H9 (cell line): ENCODE data around the gene OR2S2. TPM values are rescaled to one million over a fixed set of nuclear protein-coding genes. Genes with fewer than 3 reads are reported as not detected.

Source experiments
- DNase-seq: peaks from one replicate; pipeline ENCODE4 v3.0.0-alpha.2; 2017
- H2AFZ ChIP-seq: one replicate; pipeline ENCODE4 v1.6.1; 2013; ENCODE audit warnings: mild to moderate bottlenecking, low read length, control low read depth, moderate library complexity
- H2AK5ac ChIP-seq: 2 replicates; pipeline ENCODE4 v1.6.1; 2013; ENCODE audit warnings: low read length, control low read depth, mixed read lengths; ENCODE audit not compliant: insufficient read length
- H2BK120ac ChIP-seq: one replicate; pipeline ENCODE4 v1.6.1; 2013; ENCODE audit warnings: low read depth, mild to moderate bottlenecking, low read length, control low read depth, inconsistent platforms; ENCODE audit not compliant: poor library complexity, severe bottlenecking
- H2BK12ac ChIP-seq: 2 replicates; pipeline ENCODE4 v1.6.1; 2013; ENCODE audit warnings: low read length, control low read depth, mixed read lengths, low read depth; ENCODE audit not compliant: insufficient read length
- H2BK15ac ChIP-seq: 2 replicates; pipeline ENCODE4 v1.6.1; 2013; ENCODE audit warnings: low read depth, low read length, control low read depth
- H2BK20ac ChIP-seq: one replicate; pipeline ENCODE4 v1.6.1; 2013; ENCODE audit warnings: low read depth, mild to moderate bottlenecking, low read length, control low read depth, inconsistent platforms; ENCODE audit not compliant: poor library complexity, severe bottlenecking
- H2BK5ac ChIP-seq: 2 replicates; pipeline ENCODE4 v1.6.1; 2013; ENCODE audit warnings: low read length, control low read depth, mixed read lengths; ENCODE audit not compliant: insufficient read length
- H3K14ac ChIP-seq: 2 replicates; pipeline ENCODE4 v1.6.1; 2013; ENCODE audit warnings: low read length, control low read depth; ENCODE audit not compliant: insufficient read depth
- H3K18ac ChIP-seq: 2 replicates; pipeline ENCODE4 v1.6.1; 2013; ENCODE audit warnings: low read depth, mild to moderate bottlenecking, mixed read lengths, low read length, control low read depth; ENCODE audit not compliant: insufficient read length
- H3K23ac ChIP-seq: 2 replicates; pipeline ENCODE4 v1.6.1; 2013; ENCODE audit warnings: low read length, control low read depth, mixed read lengths, low read depth; ENCODE audit not compliant: insufficient read length
- H3K23me2 ChIP-seq: 2 replicates; pipeline ENCODE4 v1.6.1; 2013; ENCODE audit warnings: low read depth, mild to moderate bottlenecking, mixed read lengths, low read length, control low read depth; ENCODE audit not compliant: insufficient read length, poor library complexity, severe bottlenecking
- H3K27ac ChIP-seq: 2 replicates; pipeline ENCODE4 v1.5.1; 2013; ENCODE audit warnings: low read length, control low read depth, mixed read lengths, low read depth; ENCODE audit not compliant: insufficient read length
- H3K27me3 ChIP-seq: 2 replicates; pipeline ENCODE4 v1.6.1; 2013; ENCODE audit warnings: low read length, control low read depth, inconsistent platforms; ENCODE audit not compliant: insufficient read depth
- H3K4ac ChIP-seq: 2 replicates; pipeline ENCODE4 v1.6.1; 2013; ENCODE audit warnings: low read depth, mild to moderate bottlenecking, control low read depth, inconsistent platforms, low read length, moderate library complexity
- H3K4me1 ChIP-seq: 2 replicates; pipeline ENCODE4 v1.6.1; 2013; ENCODE audit warnings: low read length, control low read depth, inconsistent platforms; ENCODE audit not compliant: insufficient read depth
- H3K4me2 ChIP-seq: 2 replicates; pipeline ENCODE4 v1.6.1; 2013; ENCODE audit warnings: low read length, control low read depth, mixed read lengths; ENCODE audit not compliant: insufficient read length, insufficient read depth
- H3K56ac ChIP-seq: 2 replicates; pipeline ENCODE4 v1.6.1; 2013; ENCODE audit warnings: low read depth, mild to moderate bottlenecking, mixed read lengths, low read length, control low read depth; ENCODE audit not compliant: insufficient read length
- H3K79me1 ChIP-seq: 2 replicates; pipeline ENCODE4 v1.6.1; 2013; ENCODE audit warnings: low read depth, mild to moderate bottlenecking, moderate library complexity, low read length, control low read depth, inconsistent platforms; ENCODE audit not compliant: insufficient read depth, poor library complexity, severe bottlenecking
- H3K79me2 ChIP-seq: 2 replicates; pipeline ENCODE4 v1.6.1; 2013; ENCODE audit warnings: low read length, control low read depth, inconsistent platforms; ENCODE audit not compliant: insufficient read depth
- H3K9ac ChIP-seq: 2 replicates; pipeline ENCODE4 v1.6.1; 2013; ENCODE audit warnings: low read length, control low read depth, mixed read lengths; ENCODE audit not compliant: insufficient read length; ENCODE audit errors: extremely low read depth
- H3K9me3 ChIP-seq: one replicate; pipeline ENCODE4 v1.6.1; 2013; ENCODE audit warnings: low read depth, low read length, inconsistent platforms; ENCODE audit not compliant: control insufficient read depth
- H3T11ph ChIP-seq: one replicate; pipeline ENCODE4 v1.6.1; 2013; ENCODE audit warnings: mild to moderate bottlenecking, low read length, control low read depth, inconsistent platforms
- H4K20me1 ChIP-seq: one replicate; pipeline ENCODE4 v1.6.1; 2013; ENCODE audit not compliant: control insufficient read depth, insufficient read length, insufficient read depth
- H4K5ac ChIP-seq: 2 replicates; pipeline ENCODE4 v1.6.1; 2013; ENCODE audit warnings: low read depth, mild to moderate bottlenecking, mixed read lengths, low read length, control low read depth; ENCODE audit not compliant: insufficient read length
- H4K8ac ChIP-seq: replicated peaks from 2 replicates; pipeline ENCODE4 v1.6.1; 2013; ENCODE audit warnings: low read length, control low read depth, mixed read lengths, low read depth; ENCODE audit not compliant: insufficient read length
- H4K91ac ChIP-seq: 2 replicates; pipeline ENCODE4 v1.6.1; 2013; ENCODE audit warnings: low read depth, mild to moderate bottlenecking, moderate library complexity, mixed read lengths, low read length, control low read depth; ENCODE audit not compliant: insufficient read length
- H3K27ac Mint-ChIP-seq, 3 experiments: 2 replicates in 2 of 3; 3 replicates in 1 of 3; pipeline ENCODE4 v1.8.0; 2020 to 2021; ENCODE audit warnings: mixed read lengths in 3 of 3, mild to moderate bottlenecking in 1 of 3, moderate library complexity in 1 of 3
- H3K27me3 Mint-ChIP-seq: 2 replicates; pipeline ENCODE4 v1.8.0; 2021; ENCODE audit warnings: low read depth, mild to moderate bottlenecking, moderate library complexity, mixed read lengths
- H3K36me3 Mint-ChIP-seq, 3 experiments: 2 replicates in 2 of 3; 3 replicates in 1 of 3; pipeline ENCODE4 v1.8.0; 2020 to 2021; ENCODE audit warnings: low read depth in 3 of 3, mixed read lengths in 3 of 3; ENCODE audit not compliant: insufficient read depth in 1 of 3
- H3K4me1 Mint-ChIP-seq, 2 experiments: 2 replicates each; pipeline ENCODE4 v1.8.0; 2020; ENCODE audit warnings: mixed read lengths in 2 of 2
- H3K4me3 Mint-ChIP-seq, 2 experiments: 2 replicates in 1 of 2; 3 replicates in 1 of 2; pipeline ENCODE4 v1.8.0; 2020 to 2021; ENCODE audit warnings: mild to moderate bottlenecking in 2 of 2, mixed read lengths in 2 of 2, moderate library complexity in 1 of 2
- H3K9me3 Mint-ChIP-seq, 2 experiments: 2 replicates in 1 of 2; 3 replicates in 1 of 2; pipeline ENCODE4 v1.8.0; 2020; ENCODE audit warnings: mild to moderate bottlenecking in 2 of 2, mixed read lengths in 2 of 2, moderate library complexity in 1 of 2
- WGBS: extraction: QIAGEN DNeasy Blood & Tissue Kit; methylation state at CpG from one replicate; pipeline ENCODE4 v1.1.7; 2013; ENCODE audit warnings: missing lambda C conversion rate, low lambda C conversion rate, mixed read lengths; ENCODE audit not compliant: insufficient read length; ENCODE audit errors: extremely low coverage; 5-methylcytosine and 5-hydroxymethylcytosine counted together
- total RNA-seq: library from RNA; stranded (reverse); gene quantifications from 2 replicates; pipeline ENCODE4 v1.2.1, GENCODE V29; 2021
- TF ChIP-seq, protein P1 (sequence below): fragments of 200-600 bp; sonication (generic); conservative IDR thresholded peaks from 3 replicates; pipeline ENCODE4 v1.8.0; 2021; ENCODE audit warnings: antibody characterized with exemption, mild to moderate bottlenecking

The OR2S2 gene
- total RNA-seq, 1 experiment from 2014 or later: not detected

DNA sequence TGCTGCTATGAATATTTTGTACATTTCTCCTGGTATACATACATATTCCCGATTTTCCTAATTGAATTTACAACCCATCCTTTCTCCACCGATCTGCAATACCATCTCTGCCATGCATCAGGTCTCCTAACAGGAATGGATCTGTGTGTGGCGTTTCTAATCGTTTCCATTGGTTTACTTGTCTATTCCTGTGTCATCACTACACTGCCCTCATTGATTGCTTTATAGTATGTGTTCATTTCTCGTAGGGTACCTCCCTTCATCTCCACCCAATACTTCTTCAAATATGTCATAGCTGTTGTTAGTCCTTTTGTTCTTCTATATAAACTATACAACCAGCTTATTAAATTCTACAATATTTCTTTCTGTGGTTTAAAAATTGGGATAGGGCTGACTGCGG lies 7.1 kb upstream of the OR2S2 start:
- no peaks in the 10 kb centered on the region for H3K9me3 ChIP-seq
- H3K4ac ChIP-seq: no peak overlapping the region
- H3K14ac ChIP-seq: no peak overlapping the region
- H2BK120ac ChIP-seq: no peak overlapping the region
- DNase-seq: no peak
- TF ChIP-seq, protein P1, sequence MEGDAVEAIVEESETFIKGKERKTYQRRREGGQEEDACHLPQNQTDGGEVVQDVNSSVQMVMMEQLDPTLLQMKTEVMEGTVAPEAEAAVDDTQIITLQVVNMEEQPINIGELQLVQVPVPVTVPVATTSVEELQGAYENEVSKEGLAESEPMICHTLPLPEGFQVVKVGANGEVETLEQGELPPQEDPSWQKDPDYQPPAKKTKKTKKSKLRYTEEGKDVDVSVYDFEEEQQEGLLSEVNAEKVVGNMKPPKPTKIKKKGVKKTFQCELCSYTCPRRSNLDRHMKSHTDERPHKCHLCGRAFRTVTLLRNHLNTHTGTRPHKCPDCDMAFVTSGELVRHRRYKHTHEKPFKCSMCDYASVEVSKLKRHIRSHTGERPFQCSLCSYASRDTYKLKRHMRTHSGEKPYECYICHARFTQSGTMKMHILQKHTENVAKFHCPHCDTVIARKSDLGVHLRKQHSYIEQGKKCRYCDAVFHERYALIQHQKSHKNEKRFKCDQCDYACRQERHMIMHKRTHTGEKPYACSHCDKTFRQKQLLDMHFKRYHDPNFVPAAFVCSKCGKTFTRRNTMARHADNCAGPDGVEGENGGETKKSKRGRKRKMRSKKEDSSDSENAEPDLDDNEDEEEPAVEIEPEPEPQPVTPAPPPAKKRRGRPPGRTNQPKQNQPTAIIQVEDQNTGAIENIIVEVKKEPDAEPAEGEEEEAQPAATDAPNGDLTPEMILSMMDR: no peak
- H4K91ac ChIP-seq: no peak overlapping the region
- H3K18ac ChIP-seq: no peak overlapping the region
- no peak overlapping the region for H2BK5ac ChIP-seq
- H3K9me3 Mint-ChIP-seq: no peaks in the 10 kb centered on the region
- H3K23ac ChIP-seq: no peak overlapping the region
- no peaks in the 10 kb centered on the region for H3K36me3 Mint-ChIP-seq
- no peaks in the 10 kb centered on the region for H4K20me1 ChIP-seq
- H2AK5ac ChIP-seq: no peak overlapping the region
- no peak overlapping the region for H3K56ac ChIP-seq
- peaks cover 41% of the 10 kb centered on the region for H3K27me3 Mint-ChIP-seq
- H3K4me1 Mint-ChIP-seq: peaks cover 3 to 8% of the 10 kb centered on the region in 2 experiments; a peak in 2 of 4 replicates
- no peak overlapping the region for H3K4me3 Mint-ChIP-seq
- no peak overlapping the region for H3T11ph ChIP-seq
- no peak overlapping the region for H2BK15ac ChIP-seq
- H3K4me2 ChIP-seq: no peak overlapping the region
- no peak overlapping the region for H3K27ac ChIP-seq
- no peaks in the 10 kb centered on the region for H3K79me2 ChIP-seq
- no peak overlapping the region for H2BK20ac ChIP-seq
- H4K8ac ChIP-seq: no peak overlapping the region
- no peaks in the 10 kb centered on the region for H3K79me1 ChIP-seq
- H3K23me2 ChIP-seq: no peaks in the 10 kb centered on the region
- WGBS: no CpG with 5 or more reads among the region's 6 CpGs
- H3K9ac ChIP-seq: no peak overlapping the region
- H3K4me1 ChIP-seq: no peaks in the 10 kb centered on the region
- no peak overlapping the region for H2BK12ac ChIP-seq
- H2AFZ ChIP-seq: no peak overlapping the region
- no peak overlapping the region for H3K27ac Mint-ChIP-seq
- H3K27me3 ChIP-seq: no peaks in the 10 kb centered on the region
- H4K5ac ChIP-seq: no peak overlapping the region
